Activated CD8-positive, alpha-beta memory T cell treated with anti-CD3 and anti-CD28 coated beads for 1 hour (primary cell): ENCODE measurements around the gene RNF214.
"Not testable (repeated sequence)": the region's sequence is repeated elsewhere in the genome, so short reads cannot be mapped to it uniquely, and the experiment has no call there.

ENCODE experiments used
- DNase-seq, 2 donors: peaks; one replicate each; pipeline ENCODE4 v3.0.0-alpha.2; 2020; ENCODE audit warnings: low read depth in 1 of 2; ENCODE audit errors: extremely low read depth in 1 of 2

RNF214 gene

GRCh38 chr11:117229931-117230285 lies 2.6 kb upstream of the RNF214 start:
- DNase-seq = no peak

GRCh38 chr11:117230286-117230961 lies 2.0 kb upstream of the RNF214 start:
- DNase-seq = no peak

- no peak for DNase-seq
These were observed 1.3 kb upstream of the RNF214 start for GRCh38 chr11:117230999-117231841.

- no peak for DNase-seq
These were observed 704 bp upstream of the RNF214 start, which contains the start of gene PCSK7 for GRCh38 chr11:117231842-117232091. Gene PCSK7, minus strand, starts transcription at chr11:117232073. Its CDS starts 2,229 bp downstream, at chr11:117229844.

GRCh38 chr11:117232911-117233409 lies 489 bp downstream of the RNF214 start:
- no peak for DNase-seq

- DNase-seq = no peak
These were observed 5.8 kb downstream of the RNF214 start for GRCh38 chr11:117238221-117238620.

- no peak for DNase-seq
These were observed 6.8 kb downstream of the RNF214 start for GRCh38 chr11:117239295-117239694.

- DNase-seq = no peak
These were observed 15.9 kb downstream of the RNF214 start for GRCh38 chr11:117248341-117248740.

GRCh38 chr11:117249571-117249970 lies 17.1 kb downstream of the RNF214 start:
- DNase-seq = no peak

- no peak for DNase-seq
These were observed 19.0 kb downstream of the RNF214 start for GRCh38 chr11:117251506-117251905.

GRCh38 chr11:117255966-117256365 lies 23.5 kb downstream of the RNF214 start:
- DNase-seq = no peak

- no peak for DNase-seq
These were observed 24.1 kb downstream of the RNF214 start for GRCh38 chr11:117256573-117256972.

- DNase-seq = no peak
These were observed 26.1 kb downstream of the RNF214 start for GRCh38 chr11:117258576-117258975.

- DNase-seq = no peak
These were observed 26.9 kb downstream of the RNF214 start for GRCh38 chr11:117259417-117259816.

GRCh38 chr11:117264624-117265323 lies 32.3 kb downstream of the RNF214 start:
- not testable (repeated sequence) for DNase-seq

- no peak for DNase-seq
These were observed 33.3 kb downstream of the RNF214 start for GRCh38 chr11:117265745-117266144.

GRCh38 chr11:117269856-117270255 lies 37.4 kb downstream of the RNF214 start:
- DNase-seq = no peak

- DNase-seq = no peak
These were observed 38.7 kb downstream of the RNF214 start for GRCh38 chr11:117271208-117271607.

GRCh38 chr11:117272175-117272574 lies 39.7 kb downstream of the RNF214 start:
- DNase-seq = not testable (repeated sequence)

GRCh38 chr11:117273550-117274289 lies 41.2 kb downstream of the RNF214 start:
- no peak for DNase-seq

- DNase-seq = no peak
These were observed 45.9 kb downstream of the RNF214 start for GRCh38 chr11:117278347-117278746.
